ENCODE measurements around the gene NES. TPM values are rescaled to one million over a fixed set of nuclear protein-coding genes. Genes with fewer than 3 reads are reported as not detected.

Gene NES
- total and polyA plus RNA-seq, 2 of the 8 experiments (the other 6 are each of a cell fraction or from before 2014, with no cell fraction given): 13.3 to 135 TPM

GRCh38 chr1:156684227-156684782, 7.1 kb upstream of the NES start:
- Histone ChIP-seq H3K79me1 (ENCODE audit: low read depth, low read length) (no peaks in the 10 kb centered on the region), H2BK5ac (ENCODE audit: low read depth, low read length) (no peak overlapping the region), H2BK12ac (ENCODE audit: low read depth, low read length) (no peak overlapping the region), H3K14ac (ENCODE audit: insufficient read length) (no peak overlapping the region), H3K27ac (ENCODE audit: low read depth, low read length) (no peak overlapping the region), H3K23ac (ENCODE audit: insufficient read length) (no peak overlapping the region), H3K4me3 (ENCODE audit: extremely low read depth in 1 of 4, insufficient read depth in 2 of 4, low read depth in 3 of 4, low read length in 4 of 4) (no peak overlapping the region), H3K4me1 (replicated peaks in 1 of 4; ENCODE audit: control insufficient read depth in 3 of 4, insufficient read depth in 4 of 4, low read length in 3 of 4) (peaks cover 0 to 10% (median 2%) of the 10 kb centered on the region in 4 experiments; a peak in 4 of 7 replicates), H3K4ac (replicated peaks; ENCODE audit: insufficient read length, low read depth, low read length) (no peak overlapping the region), H3K9ac (replicated peaks in 1 of 4; ENCODE audit: extremely low read depth in 1 of 4, low read depth in 3 of 4, low read length in 3 of 4) (no peak overlapping the region), H4K8ac (ENCODE audit: extremely low read depth, insufficient read depth, low read length) (no peak overlapping the region), H3K27me3 (replicated peaks in 1 of 4; ENCODE audit: control insufficient read depth in 3 of 4, extremely low read depth in 1 of 4, insufficient read depth in 3 of 4, low read length in 3 of 4) (no peaks in the 10 kb centered on the region; a peak in 1 of 7 replicates), H2BK120ac (replicated peaks; ENCODE audit: low read depth, low read length) (no peak overlapping the region), H2BK15ac (ENCODE audit: low read length) (no peak overlapping the region), H2AFZ (ENCODE audit: low read length) (no peak overlapping the region), H3K56ac (replicated peaks; ENCODE audit: insufficient read length, low read depth, low read length) (no peak overlapping the region), H4K91ac (replicated peaks; ENCODE audit: insufficient read length, low read length) (no peak overlapping the region), H2BK20ac (ENCODE audit: low read length) (no peak overlapping the region), H4K5ac (ENCODE audit: insufficient read length, low read depth, low read length) (no peak overlapping the region), H3K23me2 (ENCODE audit: low read depth, low read length) (no peaks in the 10 kb centered on the region; the same call in 1 of the 2 replicates), H3K4me2 (ENCODE audit: insufficient read depth in 1 of 2, low read depth in 2 of 2, low read length in 2 of 2) (no peak overlapping the region), H4K20me1 (replicated peaks in 1 of 2; ENCODE audit: control insufficient read depth in 1 of 2, insufficient read depth in 2 of 2, low read length in 2 of 2) (no peaks in the 10 kb centered on the region), H3K18ac (ENCODE audit: extremely low read depth, low read length) (no peak overlapping the region), H3K36me3 (ENCODE audit: control insufficient read depth in 2 of 4, insufficient read depth in 4 of 4, low read length in 3 of 4) (no peaks in the 10 kb centered on the region), H2AK5ac (ENCODE audit: low read depth, low read length) (no peak overlapping the region), H3K9me3 (ENCODE audit: insufficient read depth in 2 of 2, low read depth in 1 of 2, low read length in 1 of 2) (no peaks in the 10 kb centered on the region), H3K79me2 (ENCODE audit: control insufficient read depth in 1 of 2, insufficient read depth in 2 of 2, low read length in 2 of 2) (no peaks in the 10 kb centered on the region)
- CTCF ChIA-PET (ENCODE audit: partially characterized antibody): interaction anchor here (1.0 to 66.0 kb wide), 10 partner anchors 3 to 205 kb away, joined by 3 to 4284 read pairs (median 68); partner anchors contain the start of genes BCAN, CRABP2, HAPLN2 and HDGF
- DNase-seq (ENCODE audit: low read depth in 1 of 2, low spot score in 2 of 2) (no peak), FAIRE-seq (no peak)
- WGBS, 2 experiments (ENCODE audit: extremely low coverage in 1 of 2, insufficient coverage in 1 of 2, insufficient read length in 1 of 2, insufficient replicate concordance in 2 of 2, low coverage in 1 of 2, low lambda C conversion rate in 2 of 2, missing lambda C conversion rate in 1 of 2): 86% methylated on average over 5 of the region's 5 CpGs; no CpG with 5 or more reads in 1 of the 2 experiments
- POLR2A ChIA-PET (ENCODE audit: partially characterized antibody): interaction anchor here (1.2 to 12.8 kb wide), 5 partner anchors 9 to 42 kb away, joined by 5 to 208 read pairs (median 17); partner anchors contain the start of genes CRABP2 and NES
- no peak for TF ChIP-seq E2F6 (IDR thresholded peaks at IDR 0.05)
- no peak for TF ChIP-seq SUZ12 (IDR thresholded peaks at IDR 0.05; ENCODE audit: low read length)
- TF ChIP-seq GTF2F1 (IDR thresholded peaks at IDR 0.05; ENCODE audit: borderline replicate concordance, low read depth, low read length): no peak
- no peak for TF ChIP-seq CHD1 (IDR thresholded peaks at IDR 0.05; ENCODE audit: low read depth, low read length)
- TF ChIP-seq BACH1 (IDR thresholded peaks at IDR 0.05; ENCODE audit: low read length): no peak
- TF ChIP-seq ATF2 (IDR thresholded peaks at IDR 0.05; ENCODE audit: low read length): no peak
- TF ChIP-seq CTCF (IDR thresholded peaks at IDR 0.05; ENCODE audit: control extremely low read depth in 1 of 3, insufficient read depth in 1 of 3, low read depth in 1 of 3, low read length in 3 of 3): peak in 2 of 3 experiments; percentile 14 to 22; a peak in 2 of 4 replicates
- TF ChIP-seq TBP (IDR thresholded peaks at IDR 0.05; ENCODE audit: low read depth, low read length): no peak
